NCI-H146 (cell line): ENCODE results near the gene CAMSAP3.
A peak's percentile ranks its signal among the peaks of the same experiment; 100 is the strongest.

Experiments
- DNase-seq: peaks from one replicate; lab custom pipeline; 2025; lab: John Stamatoyannopoulos, UW

CAMSAP3 gene

GRCh38 chr19:7650148-7650547 lies 54.5 kb downstream of the CAMSAP3 start:
- no peak for DNase-seq

DNA sequence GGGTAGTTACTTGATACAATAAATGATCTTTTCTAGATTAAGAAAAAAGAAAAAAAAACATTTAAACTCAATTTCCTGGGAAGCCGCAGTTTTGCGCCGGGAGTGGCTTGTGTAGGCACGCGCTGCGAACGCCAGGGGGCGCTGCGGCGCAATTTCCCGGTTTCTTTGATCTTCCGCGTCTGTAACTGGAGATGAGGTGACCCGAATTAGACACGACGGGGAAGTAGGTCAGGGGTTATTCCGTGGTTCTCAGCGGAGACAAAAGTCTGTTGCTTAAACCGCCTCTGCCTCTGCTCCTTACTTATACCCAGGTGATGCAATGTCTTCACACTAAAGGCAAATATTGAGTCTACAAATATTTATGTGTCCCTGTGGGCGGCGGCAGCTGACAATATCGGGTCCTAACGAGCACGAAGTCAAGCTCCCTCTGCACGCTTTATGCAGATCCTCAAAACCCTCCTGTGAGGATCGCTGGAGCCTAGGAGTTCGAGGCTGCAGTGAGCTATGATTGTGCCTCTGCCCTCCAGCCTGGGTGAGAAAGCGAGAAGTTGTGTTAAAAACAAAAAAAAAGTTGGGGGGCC lies 56.5 kb downstream of the CAMSAP3 start:
- peak; percentile 74 for DNase-seq

- no peak for DNase-seq
Measured at GRCh38 chr19:7654401-7654800, 58.7 kb downstream of the CAMSAP3 start.

- no peak for DNase-seq
Measured at GRCh38 chr19:7655581-7655980, 59.9 kb downstream of the CAMSAP3 start.

GRCh38 chr19:7657131-7657751 lies 61.6 kb downstream of the CAMSAP3 start:
- no peak for DNase-seq

- no peak for DNase-seq
Measured at GRCh38 chr19:7658219-7658686, 62.6 kb downstream of the CAMSAP3 start.

DNA sequence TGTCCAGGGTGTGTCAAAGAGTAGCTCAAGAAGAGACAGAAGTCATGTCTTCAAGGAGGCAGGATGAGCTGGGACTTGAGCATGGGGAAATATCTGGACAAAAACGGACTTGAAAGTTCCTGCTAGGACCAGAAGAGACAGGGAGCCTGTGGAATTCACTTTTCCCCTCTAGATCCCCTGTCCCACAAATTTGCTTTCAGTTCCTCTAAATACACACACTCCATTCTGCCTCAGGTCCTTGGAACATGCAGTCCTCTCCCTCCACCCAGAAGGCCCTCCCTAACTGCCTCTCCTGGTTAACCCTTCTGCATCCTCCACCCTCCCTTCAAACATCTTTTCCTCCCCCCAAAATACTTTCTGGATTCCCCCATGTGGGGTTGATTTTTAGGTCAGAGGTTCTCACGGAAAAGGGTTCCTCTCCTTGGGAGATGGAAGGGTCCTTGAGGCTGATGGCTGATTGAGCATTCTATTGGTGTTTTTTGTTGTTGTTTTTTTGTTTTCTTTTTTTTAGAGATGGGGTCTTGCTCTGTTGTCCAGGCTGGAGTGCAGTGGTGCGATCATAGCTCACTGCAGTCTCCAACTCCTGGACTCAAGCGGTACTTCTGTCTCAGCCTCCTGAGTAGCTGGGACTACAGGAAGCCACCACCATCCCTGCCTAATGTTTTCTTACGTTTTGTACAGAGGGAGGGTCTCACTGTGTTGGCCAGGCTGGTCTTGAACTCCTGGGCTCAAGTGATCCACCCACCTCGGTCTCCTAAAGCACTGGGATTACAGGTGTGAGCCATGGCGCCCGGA lies 66.3 kb downstream of the CAMSAP3 start:
- DNase-seq = no peak

DNA sequence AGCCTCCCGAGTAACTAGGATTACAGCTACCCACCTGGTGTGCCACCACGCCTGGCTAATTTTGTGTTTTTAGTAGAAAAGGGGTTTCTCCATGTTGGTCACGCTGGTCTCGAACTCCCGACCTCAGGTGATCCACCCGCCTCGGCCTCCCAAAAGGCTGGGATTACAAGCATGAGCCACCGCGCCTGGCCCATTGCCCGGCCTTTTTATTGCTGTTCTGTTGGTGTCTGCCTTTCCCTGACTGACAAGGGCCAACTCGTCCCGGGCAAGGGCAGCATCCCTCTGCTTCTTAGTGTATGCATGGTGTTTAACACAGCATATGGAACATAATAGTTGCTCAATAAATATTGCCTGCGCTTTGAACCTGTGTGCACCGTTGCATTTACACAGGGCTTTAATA lies 67.0 kb downstream of the CAMSAP3 start:
- no peak for DNase-seq

GRCh38 chr19:7663706-7664105 lies 68.0 kb downstream of the CAMSAP3 start:
- no peak for DNase-seq

- no peak for DNase-seq
Measured at GRCh38 chr19:7665076-7665475, 69.4 kb downstream of the CAMSAP3 start.
